ENCODE data around the gene AVPR2.

The AVPR2 gene

DNA sequence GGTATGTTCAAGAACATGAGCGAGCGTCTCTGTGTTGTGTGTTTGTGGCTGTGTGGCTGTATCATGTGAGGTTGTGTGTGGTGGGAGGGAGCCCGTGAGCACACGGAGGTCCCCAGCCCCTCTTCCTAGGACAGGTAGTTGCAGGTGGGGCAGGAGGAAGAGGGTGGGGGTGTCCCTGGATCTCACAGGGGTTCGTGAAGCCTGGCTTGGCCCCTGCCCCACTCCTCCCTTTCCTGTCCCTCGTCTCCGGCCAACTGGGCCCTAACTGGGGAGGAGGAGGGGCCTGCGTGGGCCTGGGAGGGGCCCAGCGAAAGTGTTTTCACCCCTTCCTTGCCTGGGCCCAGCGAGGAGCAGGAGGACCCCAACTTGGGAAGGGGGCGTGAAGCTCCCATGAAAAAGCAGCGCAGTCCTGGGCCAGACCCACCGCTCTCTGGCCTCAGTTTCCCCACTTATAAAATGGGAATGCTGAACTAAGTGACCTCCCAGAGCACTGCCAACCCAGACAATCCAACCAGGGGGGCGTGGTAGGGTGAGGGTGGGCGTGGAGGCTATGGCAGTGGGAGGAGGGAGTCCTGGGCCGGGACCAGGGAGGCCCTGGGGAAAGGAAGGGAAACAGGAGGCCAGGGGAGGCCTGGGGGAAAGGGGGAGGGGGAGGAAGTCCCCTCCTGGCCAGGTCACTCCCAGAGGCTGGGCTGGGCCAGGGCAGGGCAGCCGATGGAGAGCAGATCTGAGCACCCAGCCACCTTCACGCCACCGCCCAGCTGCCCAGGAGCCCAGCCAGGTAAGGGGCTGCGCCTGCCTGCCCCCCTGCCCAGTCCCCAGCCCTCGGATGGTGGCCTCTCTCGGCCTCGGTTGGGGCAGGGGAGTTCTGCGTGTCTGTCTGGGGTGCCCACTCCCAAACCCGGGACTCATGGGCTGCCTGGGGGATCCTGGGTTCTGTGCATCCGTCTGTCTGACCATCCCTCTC is at the start of gene AVPR2:
TSS of gene AVPR2 (plus strand) at position 683 of the 967 bp plus-strand sequence. CDS start 473 bp downstream, outside the sequence.
- DNase-seq (ENCODE audit: insufficient read length, low spot score) (no peak), FAIRE-seq (no peak)
- TF ChIP-seq POLR2A (IDR thresholded peaks at IDR 0.05; ENCODE audit: low read depth, low read length) = no peak

DNA sequence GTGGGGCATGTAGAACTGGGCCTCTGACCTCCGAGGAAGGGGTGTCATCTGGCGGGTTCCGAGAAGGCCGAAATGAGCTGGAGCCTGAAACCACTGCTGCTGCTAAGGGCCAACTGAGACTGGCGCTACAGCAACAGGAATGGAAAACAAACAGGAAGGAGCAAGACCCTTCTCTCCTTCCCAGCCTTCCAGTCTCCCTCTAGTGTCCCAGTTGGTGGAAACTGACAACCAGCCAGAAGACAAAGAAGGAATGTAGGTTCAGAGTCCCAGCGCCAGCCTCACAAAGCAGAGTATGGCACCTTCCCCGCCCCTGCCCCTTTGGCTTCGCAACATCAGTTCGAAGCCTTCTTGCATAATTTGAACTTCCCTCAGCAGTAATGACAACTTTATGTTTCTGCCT is 49.8 kb upstream of the AVPR2 start:
- DNase-seq (ENCODE audit: insufficient read length, low spot score) = no peak
- FAIRE-seq = no peak
- no peak for TF ChIP-seq POLR2A (IDR thresholded peaks at IDR 0.05; ENCODE audit: low read depth, low read length)

DNA sequence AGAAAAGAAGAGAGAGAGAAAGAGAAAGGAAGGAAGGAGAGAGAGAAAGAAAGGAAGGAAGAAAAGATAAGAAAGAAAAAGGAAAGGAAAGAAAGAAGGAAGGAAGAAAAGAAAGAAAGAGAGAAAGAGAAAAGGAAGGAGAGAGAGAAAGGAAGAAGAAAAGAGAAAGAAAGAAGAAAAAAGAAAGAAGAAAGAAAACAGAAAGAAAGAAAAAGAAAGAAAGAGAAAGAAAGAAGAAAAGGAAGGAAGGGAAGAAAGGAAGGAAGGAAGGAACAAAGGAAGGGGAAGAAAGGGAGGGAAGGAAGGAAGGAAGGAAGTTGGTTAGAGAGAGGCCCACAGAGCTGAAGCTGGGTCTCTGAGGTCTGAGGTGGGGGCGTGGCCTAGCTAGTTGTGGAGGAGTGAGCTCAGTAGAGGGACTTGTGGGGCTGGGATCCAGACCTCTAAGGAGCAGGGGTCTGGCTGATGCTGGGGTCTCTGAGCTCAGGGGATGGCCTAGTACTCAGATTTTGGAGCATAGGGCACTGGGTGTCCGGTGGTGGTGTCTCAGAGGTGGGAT is 47.0 kb upstream of the AVPR2 start:
- TF ChIP-seq POLR2A (IDR thresholded peaks at IDR 0.05; ENCODE audit: low read depth, low read length) = no peak
- no peak for FAIRE-seq
- DNase-seq (ENCODE audit: insufficient read length, low spot score) = no peak

DNA sequence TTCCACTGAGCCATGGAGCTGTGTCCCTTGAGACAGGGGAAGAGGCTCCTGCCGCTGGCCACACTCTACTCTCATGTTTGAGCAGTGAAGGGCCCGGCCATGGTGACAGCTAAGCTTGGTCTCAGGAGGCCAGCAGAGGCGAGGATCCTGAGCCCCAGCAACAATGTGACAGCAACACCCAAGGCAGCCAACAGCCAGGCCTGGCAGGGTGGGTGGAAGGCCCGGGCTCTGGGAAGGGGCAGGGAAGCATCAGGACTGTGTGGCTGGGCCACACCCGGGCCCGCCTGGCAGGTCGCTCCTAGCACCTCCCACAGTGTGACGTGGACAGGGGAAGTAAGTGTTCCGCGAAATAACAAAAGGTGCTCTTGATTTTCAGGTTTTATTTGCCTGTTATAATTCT is 43.3 kb upstream of the AVPR2 start:
- TF ChIP-seq POLR2A (IDR thresholded peaks at IDR 0.05; ENCODE audit: low read depth, low read length) = no peak

DNA sequence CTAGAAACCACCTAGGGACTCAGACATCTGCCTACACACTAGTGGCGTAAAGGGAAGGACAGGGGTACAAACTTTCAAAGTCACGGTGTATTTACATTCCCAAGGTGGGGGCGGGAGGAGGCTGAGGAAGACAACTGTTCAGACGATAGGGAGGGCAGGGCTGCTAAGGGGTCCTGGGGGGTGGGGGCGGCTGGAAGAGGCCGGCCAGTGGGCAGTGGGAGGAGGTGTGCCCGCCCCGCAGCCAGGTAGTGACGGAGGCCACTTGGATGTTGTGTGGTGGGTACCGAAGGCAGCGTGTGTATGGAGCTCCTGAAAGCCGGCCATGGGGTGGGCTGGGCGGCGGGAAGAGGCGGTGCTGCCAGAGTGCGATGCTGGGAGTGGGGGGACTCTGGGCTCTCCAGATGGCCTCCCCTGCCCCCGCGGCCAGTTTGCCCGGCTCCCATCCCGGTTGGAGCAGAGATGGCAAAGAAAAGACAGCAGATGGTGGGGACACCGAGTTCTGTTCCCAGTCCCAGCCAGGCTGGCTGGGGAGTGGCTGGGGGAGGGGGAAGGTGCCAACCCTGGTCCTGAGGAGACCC is 42.7 kb upstream of the AVPR2 start:
- DNase-seq (ENCODE audit: insufficient read length, low spot score) (no peak), FAIRE-seq (no peak)
- no peak for TF ChIP-seq POLR2A (IDR thresholded peaks at IDR 0.05; ENCODE audit: low read depth, low read length)

More for the DNA sequence above, 43.3 kb upstream of the AVPR2 start:
- DNase-seq (ENCODE audit: insufficient read length, low spot score) = no peak
- no peak for FAIRE-seq

DNA sequence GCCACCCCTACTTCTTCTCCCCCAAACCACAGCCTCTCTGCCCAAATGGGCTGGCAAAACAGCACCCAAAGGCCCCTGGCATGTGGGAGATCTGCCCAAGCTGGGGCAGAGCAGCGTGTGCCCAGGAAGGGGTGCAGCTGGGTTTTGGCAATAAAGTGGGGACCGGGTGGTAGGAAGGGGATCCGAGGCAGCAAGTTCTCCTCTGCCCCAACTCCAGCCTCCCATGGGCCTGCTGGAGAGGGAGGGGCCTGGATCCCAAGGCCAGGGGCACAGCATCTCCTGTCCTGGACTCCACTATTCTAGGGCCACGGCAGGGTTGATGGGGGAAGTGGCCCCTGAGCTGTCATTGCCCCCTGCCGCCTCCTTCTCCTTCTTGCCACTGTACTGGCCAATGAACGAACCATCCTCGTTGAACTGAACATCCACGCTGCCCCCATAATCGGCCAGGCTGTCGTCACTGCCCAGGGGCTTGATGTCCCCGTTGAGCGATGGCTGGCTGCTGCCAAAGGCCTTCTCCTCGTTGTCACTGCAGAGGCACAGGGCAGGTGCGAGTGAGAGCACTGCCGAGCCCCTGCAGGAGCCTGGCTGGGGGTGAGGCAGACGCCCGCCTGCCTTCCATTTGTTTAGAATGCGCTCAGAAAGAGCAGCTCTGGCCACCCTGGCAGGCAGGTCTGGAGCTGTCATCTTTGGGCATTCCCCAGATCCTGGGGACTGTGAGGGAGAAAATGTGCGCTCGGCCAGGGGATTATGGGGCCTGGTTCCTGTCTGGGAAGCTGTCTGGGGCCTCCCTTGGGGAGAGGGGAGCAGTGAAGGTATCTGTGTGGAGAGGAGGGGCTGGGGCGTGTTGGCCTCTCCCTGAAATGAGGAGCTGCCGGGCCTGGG is 41.9 kb upstream of the AVPR2 start:
- DNase-seq (ENCODE audit: insufficient read length, low spot score) (no peak), FAIRE-seq (no peak)
- no peak for TF ChIP-seq POLR2A (IDR thresholded peaks at IDR 0.05; ENCODE audit: low read depth, low read length)

DNA sequence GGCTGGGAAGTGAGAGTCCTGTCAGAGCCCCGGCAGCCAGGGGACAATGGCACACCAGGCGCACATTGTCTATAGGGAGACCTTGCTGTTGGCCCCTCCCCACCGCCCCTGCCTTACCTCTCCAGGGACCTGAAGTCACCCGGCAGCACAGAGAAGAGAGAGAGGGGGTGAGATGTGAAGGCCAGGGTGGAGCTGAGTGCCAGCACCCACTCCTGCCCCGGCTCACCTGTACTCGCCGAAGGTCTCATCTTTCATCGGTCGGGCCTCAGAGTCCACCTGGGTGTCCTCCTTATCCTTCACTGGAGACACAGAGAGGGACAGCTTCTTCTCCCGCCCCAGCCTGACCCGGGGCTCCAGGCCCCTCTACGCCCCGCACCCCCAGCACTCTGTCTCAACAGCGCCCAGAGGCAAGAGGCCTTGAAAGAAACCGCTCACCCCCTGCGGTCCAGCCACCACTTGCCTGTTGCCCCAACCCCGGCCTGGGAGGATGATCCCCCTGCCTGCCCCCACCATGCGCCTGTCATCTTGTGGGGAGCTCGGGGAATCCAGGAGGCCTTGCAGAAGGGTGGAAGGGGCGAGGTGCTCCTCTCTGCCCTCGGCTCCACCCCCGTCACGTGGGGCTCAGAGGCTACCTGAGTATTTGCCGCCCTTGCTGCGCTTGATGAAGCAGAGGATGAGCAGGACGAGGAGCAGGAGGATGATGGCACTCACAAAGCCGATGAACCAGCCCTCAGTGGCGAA is 41.1 kb upstream of the AVPR2 start:
- TF ChIP-seq POLR2A (IDR thresholded peaks at IDR 0.05; ENCODE audit: low read depth, low read length) = no peak
- DNase-seq (ENCODE audit: insufficient read length, low spot score) (no peak), FAIRE-seq (no peak)

DNA sequence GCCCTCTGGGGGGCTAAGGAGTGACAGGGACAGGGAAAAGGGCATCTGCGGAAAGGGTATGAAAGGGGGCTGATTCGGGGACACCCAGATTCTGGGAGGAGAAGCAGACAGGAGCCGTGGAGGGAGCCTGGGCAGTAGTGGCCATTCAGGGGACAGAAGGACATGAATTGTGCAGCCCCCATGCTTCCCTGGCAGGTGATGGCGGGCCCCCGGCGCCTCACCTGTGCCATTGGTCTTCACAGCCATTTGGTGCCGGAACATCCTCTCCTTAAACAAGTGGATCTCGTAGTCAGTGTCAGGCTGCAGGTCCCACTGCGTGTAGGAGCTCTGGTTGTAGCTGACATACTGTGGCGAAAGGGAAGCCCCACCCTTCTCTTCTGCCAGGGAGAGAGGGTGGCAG is 40.4 kb upstream of the AVPR2 start:
- FAIRE-seq (no peak), DNase-seq (ENCODE audit: insufficient read length, low spot score) (no peak)
- no peak for TF ChIP-seq POLR2A (IDR thresholded peaks at IDR 0.05; ENCODE audit: low read depth, low read length)

DNA sequence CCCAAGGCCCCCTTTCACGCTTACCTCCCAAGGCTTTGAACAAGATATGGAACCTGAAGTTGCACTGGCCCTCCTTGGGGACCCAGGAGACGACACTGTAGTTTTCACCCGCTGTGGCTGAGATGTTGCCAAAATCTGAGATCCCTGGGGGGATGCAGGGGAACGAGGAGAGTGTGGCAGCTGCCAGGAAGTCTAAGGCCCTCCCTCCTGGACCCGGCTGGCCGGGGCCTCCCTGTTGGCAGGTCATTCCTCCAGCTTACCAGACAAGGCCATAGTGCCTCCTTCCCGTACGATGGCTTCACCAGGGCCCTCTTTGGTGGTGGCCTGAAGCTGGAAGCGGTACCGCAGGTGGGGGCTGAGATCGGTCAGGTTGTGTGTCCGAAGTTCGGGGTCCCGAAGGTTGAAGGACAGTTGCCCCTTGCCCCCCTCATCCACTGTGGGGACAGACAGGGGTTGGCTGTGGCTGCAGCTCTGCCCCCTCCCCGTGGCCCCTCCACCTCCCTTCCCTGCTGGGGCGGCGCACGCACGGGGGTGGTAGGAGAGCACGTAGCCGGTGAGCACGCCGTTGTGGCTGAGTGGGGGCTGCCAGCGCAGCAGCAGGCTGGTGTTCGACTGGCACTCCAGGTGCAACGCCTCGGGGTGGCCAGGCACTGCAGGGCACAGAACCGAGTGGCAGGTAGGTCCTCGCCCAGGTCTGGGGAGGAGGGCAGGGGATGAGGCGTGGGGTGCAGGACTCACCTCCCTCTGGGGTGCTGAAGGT is 39.7 kb upstream of the AVPR2 start:
- FAIRE-seq = no peak
- DNase-seq (ENCODE audit: insufficient read length, low spot score) = no peak
- no peak for TF ChIP-seq POLR2A (IDR thresholded peaks at IDR 0.05; ENCODE audit: low read depth, low read length)

DNA sequence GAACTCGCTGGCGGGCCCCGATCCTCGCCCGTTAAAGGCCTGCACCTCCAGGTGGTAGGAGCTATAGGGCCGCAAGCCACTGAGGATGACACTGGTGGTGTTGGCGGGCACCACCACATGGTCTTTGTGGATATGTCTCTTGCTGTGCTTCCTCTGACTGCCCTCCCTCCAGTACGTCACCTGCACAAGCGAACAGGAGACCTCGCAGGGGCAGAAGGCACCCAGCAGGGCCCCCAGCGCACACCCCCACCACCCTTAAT is 39.2 kb upstream of the AVPR2 start:
- FAIRE-seq (no peak), DNase-seq (ENCODE audit: insufficient read length, low spot score) (no peak)
- no peak for TF ChIP-seq POLR2A (IDR thresholded peaks at IDR 0.05; ENCODE audit: low read depth, low read length)

DNA sequence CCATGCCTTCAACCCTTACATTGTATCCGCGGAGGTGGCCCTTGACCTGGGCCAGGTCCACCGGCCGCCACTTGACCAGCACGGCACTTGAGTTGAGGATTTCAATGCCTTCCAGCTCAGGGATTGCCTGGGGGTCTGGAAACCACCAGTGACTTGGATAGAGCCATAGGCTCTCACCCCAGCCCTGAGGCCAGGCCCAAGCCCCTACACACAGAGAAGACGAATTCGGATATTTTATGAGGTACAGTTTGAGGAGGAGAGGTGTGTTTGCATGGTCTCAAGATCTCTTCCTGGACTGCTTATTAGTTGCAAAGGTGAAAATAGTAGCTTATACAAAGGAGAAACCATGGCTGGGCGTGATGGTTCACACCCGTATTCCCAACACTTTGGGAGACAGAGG is 38.8 kb upstream of the AVPR2 start:
- no peak for FAIRE-seq
- no peak for TF ChIP-seq POLR2A (IDR thresholded peaks at IDR 0.05; ENCODE audit: low read depth, low read length)
- DNase-seq (ENCODE audit: insufficient read length, low spot score) = no peak

DNA sequence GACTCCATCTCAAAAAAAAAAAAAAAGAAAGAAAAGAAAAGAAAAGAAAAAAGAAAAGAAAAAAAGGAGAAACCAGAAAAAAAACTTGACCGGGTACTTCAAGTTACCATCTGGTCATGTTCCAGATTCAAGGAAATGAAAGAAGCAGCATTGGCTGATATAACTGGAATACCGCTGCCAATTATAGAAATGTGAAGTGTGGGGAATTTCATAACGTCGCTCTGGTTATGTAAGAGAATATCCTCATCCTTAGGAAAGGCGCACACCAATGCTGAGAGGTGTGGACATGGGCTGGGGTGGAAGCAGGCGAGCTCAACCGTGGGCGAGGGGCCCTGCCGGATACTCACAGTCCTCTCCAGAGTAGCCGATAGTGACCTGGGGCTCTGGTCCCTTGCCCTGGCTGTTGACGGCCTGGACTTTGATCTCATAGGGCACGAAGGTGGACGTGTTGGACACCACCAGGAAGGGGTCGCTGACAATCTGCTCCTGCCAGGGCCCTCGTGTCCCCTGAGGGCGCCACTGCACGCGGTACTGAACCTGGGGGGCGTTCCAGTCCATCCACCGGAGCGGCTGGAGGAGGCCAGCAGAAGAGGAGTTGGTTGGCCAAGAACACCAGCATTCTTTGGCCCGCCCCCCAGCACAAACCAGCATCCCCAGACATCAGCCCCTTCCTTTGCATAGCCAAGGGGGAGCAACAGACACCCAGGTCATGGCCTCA is 38.0 kb upstream of the AVPR2 start:
- DNase-seq (ENCODE audit: insufficient read length, low spot score) (no peak), FAIRE-seq (no peak)
- no peak for TF ChIP-seq POLR2A (IDR thresholded peaks at IDR 0.05; ENCODE audit: low read depth, low read length)

All from H54 (cell line).